ENCODE results near the gene C2orf81.

The C2orf81 gene

GRCh38 chr2:74374509-74375205 lies 46.8 kb downstream of the C2orf81 start:
- no peak overlapping the region for H3K9ac ChIP-seq (ENCODE audit: low read length)
- 0 out of 2 replicates have a peak, but pooled peaks cover 3% of the 10 kb centered on the region for H4K20me1 ChIP-seq (ENCODE audit: insufficient read depth, low read length)
- H2AFZ ChIP-seq (ENCODE audit: low read depth, low read length) = no peak overlapping the region
- no peaks in the 10 kb centered on the region for H3K27me3 ChIP-seq (ENCODE audit: low read depth, low read length)
- H3K4me3 ChIP-seq (ENCODE audit: low read length) = no peak overlapping the region
- no peak overlapping the region for H3K27ac ChIP-seq (ENCODE audit: low read length)
- TF ChIP-seq EZH2phosphoT487 (IDR thresholded peaks at IDR 0.05; ENCODE audit: low read depth) = no peak
- TF ChIP-seq CTCF (IDR thresholded peaks at IDR 0.05; ENCODE audit: low read depth, low read length) = no peak
- H3K79me2 ChIP-seq (ENCODE audit: low read length) = peaks cover 2% of the 10 kb centered on the region; the same call in 1 of the 2 replicates
- no peaks in the 10 kb centered on the region for H3K9me3 ChIP-seq (ENCODE audit: insufficient read depth, low read length)
- peaks cover 7% of the 10 kb centered on the region for H3K36me3 ChIP-seq (replicated peaks; ENCODE audit: low read depth, low read length)
- no peaks in the 10 kb centered on the region for H3K4me1 ChIP-seq (ENCODE audit: low read length)
- no peak overlapping the region for H3K4me2 ChIP-seq (ENCODE audit: low read length)

GRCh38 chr2:74373985-74374384 lies 47.4 kb downstream of the C2orf81 start:
- H3K4me2 ChIP-seq (ENCODE audit: low read length) = no peak overlapping the region
- H3K9ac ChIP-seq (ENCODE audit: low read length) = no peak overlapping the region
- no peak overlapping the region for H2AFZ ChIP-seq (ENCODE audit: low read depth, low read length)
- no peaks in the 10 kb centered on the region for H3K9me3 ChIP-seq (ENCODE audit: insufficient read depth, low read length)
- peaks cover 7% of the 10 kb centered on the region for H3K36me3 ChIP-seq (replicated peaks; ENCODE audit: low read depth, low read length)
- H3K27ac ChIP-seq (ENCODE audit: low read length) = no peak overlapping the region
- H3K79me2 ChIP-seq (ENCODE audit: low read length) = no peaks in the 10 kb centered on the region
- no peaks in the 10 kb centered on the region for H3K4me1 ChIP-seq (ENCODE audit: low read length)
- TF ChIP-seq CTCF (IDR thresholded peaks at IDR 0.05; ENCODE audit: low read depth, low read length) (no peak), EZH2phosphoT487 (IDR thresholded peaks at IDR 0.05; ENCODE audit: low read depth) (no peak)
- H3K4me3 ChIP-seq (ENCODE audit: low read length) = no peak overlapping the region
- no peaks in the 10 kb centered on the region for H3K27me3 ChIP-seq (ENCODE audit: low read depth, low read length)
- 0 out of 2 replicates have a peak, but pooled peaks cover 3% of the 10 kb centered on the region for H4K20me1 ChIP-seq (ENCODE audit: insufficient read depth, low read length)

GRCh38 chr2:74373221-74373676 lies 48.2 kb downstream of the C2orf81 start:
- Histone ChIP-seq H3K9me3 (ENCODE audit: insufficient read depth, low read length) (no peaks in the 10 kb centered on the region), H3K4me2 (ENCODE audit: low read length) (no peak overlapping the region), H3K9ac (ENCODE audit: low read length) (no peak overlapping the region), H3K4me1 (ENCODE audit: low read length) (no peaks in the 10 kb centered on the region), H3K4me3 (ENCODE audit: low read length) (no peak overlapping the region), H2AFZ (ENCODE audit: low read depth, low read length) (no peak overlapping the region), H3K36me3 (replicated peaks; ENCODE audit: low read depth, low read length) (peaks cover 11% of the 10 kb centered on the region), H3K79me2 (ENCODE audit: low read length) (no peaks in the 10 kb centered on the region), H3K27ac (ENCODE audit: low read length) (no peak overlapping the region), H3K27me3 (ENCODE audit: low read depth, low read length) (no peaks in the 10 kb centered on the region), H4K20me1 (ENCODE audit: insufficient read depth, low read length) (0 out of 2 replicates have a peak, but pooled peaks cover 3% of the 10 kb centered on the region)
- TF ChIP-seq EZH2phosphoT487 (IDR thresholded peaks at IDR 0.05; ENCODE audit: low read depth) (no peak), CTCF (IDR thresholded peaks at IDR 0.05; ENCODE audit: low read depth, low read length) (no peak)

GRCh38 chr2:74372674-74373073 lies 48.7 kb downstream of the C2orf81 start:
- Histone ChIP-seq H3K4me1 (ENCODE audit: low read length) (no peaks in the 10 kb centered on the region), H3K27ac (ENCODE audit: low read length) (no peak overlapping the region), H3K27me3 (ENCODE audit: low read depth, low read length) (no peaks in the 10 kb centered on the region), H3K79me2 (ENCODE audit: low read length) (no peaks in the 10 kb centered on the region), H3K9me3 (ENCODE audit: insufficient read depth, low read length) (no peaks in the 10 kb centered on the region), H3K9ac (ENCODE audit: low read length) (no peak overlapping the region), H3K36me3 (replicated peaks; ENCODE audit: low read depth, low read length) (peaks cover 15% of the 10 kb centered on the region), H3K4me2 (ENCODE audit: low read length) (no peak overlapping the region), H2AFZ (ENCODE audit: low read depth, low read length) (no peak overlapping the region), H3K4me3 (ENCODE audit: low read length) (no peak overlapping the region), H4K20me1 (ENCODE audit: insufficient read depth, low read length) (0 out of 2 replicates have a peak, but pooled peaks cover 3% of the 10 kb centered on the region)
- TF ChIP-seq CTCF (IDR thresholded peaks at IDR 0.05; ENCODE audit: low read depth, low read length) (no peak), EZH2phosphoT487 (IDR thresholded peaks at IDR 0.05; ENCODE audit: low read depth) (no peak)

Measured in OCI-LY3 (cell line).